HG03108 (cell line): ENCODE results near the gene ZNF493.

Experiments
- ATAC-seq: cut with Tn5 transposase; IDR thresholded peaks from one replicate; pipeline ENCODE4 v1.9.1; 2021; ENCODE audit warnings: moderate library complexity; ENCODE audit not compliant: unreplicated experiment

ZNF493 gene

DNA sequence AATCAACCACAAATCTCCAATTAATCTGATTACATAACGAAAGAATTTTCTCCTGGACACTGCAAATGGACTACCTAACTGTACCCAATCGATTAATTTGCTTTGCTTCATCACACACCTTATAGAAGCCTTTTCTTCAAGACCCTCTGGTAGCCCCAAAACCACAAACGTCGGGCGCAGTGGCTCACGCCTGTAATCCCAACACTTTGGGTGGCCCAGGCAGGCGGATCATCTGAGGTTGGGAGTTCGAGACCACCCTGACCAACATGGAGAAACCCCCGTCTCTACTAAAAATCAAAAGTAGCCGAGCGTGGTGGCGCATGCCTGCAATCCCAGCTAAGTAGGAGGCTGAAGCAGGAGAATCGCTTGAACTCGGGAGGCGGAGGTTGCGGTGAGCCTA lies 65.6 kb downstream of the ZNF493 start:
- ATAC-seq: no peak

DNA sequence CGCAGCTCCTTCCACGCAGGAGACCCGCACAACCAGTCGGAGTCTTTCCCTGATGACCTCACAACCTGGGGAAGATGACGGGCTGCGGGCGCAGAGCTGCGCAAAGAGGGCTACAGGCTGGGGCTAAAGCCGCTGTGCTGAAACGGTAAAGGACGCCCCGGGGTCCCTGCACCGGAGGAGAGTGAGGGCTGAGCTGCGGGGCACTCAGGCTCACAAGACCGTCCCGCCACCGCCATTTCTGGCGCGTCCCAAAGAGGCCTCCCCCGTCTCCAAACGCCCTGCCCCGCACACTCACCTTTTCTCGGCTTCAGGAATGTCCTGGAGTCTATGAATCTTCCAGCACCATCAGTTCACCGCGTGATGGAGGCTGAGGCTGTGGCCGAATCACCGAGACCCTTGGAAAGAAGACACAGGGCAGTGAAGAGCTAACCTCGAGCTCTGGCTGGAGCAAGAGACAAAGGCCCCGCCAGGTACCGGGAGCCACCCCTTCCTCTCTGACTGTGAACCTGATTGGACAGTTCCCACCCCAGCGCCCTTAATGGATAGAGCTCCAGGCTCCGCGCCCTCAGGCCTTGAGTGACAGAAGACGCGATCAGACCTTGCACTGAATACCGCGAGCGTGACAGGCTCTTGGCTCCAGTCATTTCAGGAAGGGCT lies 66.6 kb downstream of the ZNF493 start:
- ATAC-seq: peak; percentile 83

DNA sequence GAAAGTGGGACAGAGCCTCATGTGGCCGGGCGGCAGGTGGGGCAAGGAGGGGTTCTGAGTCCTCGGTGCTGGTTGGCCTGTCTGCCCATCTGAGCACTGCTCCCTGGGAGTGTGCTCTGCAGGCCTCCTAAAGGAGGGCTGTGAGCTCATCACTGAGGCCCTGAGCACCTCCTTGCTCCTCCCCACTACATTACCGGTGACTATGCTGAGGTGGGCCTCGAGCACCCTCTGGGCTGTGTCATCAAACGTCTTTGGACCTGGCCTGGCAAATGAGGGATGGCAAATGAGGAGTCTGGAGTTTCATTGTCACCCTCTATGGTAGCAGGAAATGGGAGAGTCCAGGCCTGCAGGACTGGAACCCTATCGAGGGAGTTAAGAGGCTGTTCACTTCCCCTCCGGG lies 69.7 kb downstream of the ZNF493 start:
- ATAC-seq: no peak

DNA sequence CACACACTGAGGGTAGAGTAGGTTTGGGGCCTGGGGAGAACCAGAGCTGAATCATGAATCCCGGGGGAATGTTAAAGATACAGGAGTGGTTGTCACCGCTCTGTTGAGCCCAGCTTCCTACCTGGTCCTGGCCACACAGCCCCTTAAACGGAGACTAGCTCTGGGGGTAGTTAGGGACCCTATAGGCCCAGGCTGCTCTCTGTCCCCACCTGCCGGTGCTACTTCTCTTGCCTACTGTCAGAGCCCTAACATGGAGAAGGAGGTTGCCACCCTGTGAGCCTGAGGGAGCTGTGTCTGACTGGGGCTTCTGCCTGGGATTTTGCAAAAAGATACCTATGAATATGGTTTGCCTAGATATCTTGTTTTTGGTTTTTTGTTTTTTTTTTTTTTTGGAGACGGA lies 71.9 kb downstream of the ZNF493 start:
- no peak for ATAC-seq

DNA sequence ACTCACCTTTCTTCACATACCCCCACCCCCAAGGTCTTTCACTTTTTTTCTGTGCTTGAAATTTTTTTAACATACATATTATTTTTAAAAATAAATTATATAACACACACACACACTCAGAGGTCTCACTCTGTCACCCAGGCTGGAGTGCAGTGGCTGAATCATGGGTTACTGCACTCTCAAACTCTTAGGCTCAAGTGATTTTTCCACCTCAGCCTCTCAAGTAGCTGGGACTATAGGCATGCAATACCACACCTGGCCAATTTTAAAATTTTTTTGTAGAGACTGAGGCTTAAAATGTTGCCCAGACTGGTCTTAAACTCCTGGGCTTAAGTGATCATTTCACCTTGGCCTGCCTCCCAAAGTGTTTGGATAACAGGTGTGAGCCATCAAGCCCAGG lies 75.6 kb downstream of the ZNF493 start:
- ATAC-seq: no peak

DNA sequence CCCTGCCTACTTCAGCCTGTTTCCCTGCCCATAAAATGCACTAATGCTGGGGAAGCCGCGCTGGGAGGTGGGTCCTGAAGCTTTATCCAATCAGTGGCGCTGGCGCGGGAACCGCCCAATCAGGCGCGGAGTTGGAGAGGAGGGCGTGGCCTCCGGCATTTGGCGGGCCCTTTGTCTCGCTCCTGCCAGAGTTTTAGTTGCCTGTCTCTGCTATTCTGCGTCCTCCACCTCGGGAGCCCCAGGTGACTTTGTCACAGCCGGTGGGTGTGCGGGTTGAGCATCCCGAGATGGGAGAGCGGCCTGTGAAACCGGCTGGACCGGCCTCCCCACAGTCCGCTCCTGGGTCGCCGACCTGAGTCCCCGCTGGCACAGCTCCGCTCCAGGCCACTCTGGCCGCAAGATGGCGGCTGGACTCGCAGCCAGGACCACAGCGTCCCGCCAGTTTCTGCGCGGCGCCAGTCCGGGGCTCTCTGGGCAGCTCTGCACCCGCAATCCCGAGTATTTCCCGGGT lies 77.8 kb downstream of the ZNF493 start:
- peak; percentile 61 for ATAC-seq
